ENCODE results near the gene MYO9A.
A peak's percentile ranks its signal among the peaks of the same experiment; 100 is the strongest.

The MYO9A gene

DNA sequence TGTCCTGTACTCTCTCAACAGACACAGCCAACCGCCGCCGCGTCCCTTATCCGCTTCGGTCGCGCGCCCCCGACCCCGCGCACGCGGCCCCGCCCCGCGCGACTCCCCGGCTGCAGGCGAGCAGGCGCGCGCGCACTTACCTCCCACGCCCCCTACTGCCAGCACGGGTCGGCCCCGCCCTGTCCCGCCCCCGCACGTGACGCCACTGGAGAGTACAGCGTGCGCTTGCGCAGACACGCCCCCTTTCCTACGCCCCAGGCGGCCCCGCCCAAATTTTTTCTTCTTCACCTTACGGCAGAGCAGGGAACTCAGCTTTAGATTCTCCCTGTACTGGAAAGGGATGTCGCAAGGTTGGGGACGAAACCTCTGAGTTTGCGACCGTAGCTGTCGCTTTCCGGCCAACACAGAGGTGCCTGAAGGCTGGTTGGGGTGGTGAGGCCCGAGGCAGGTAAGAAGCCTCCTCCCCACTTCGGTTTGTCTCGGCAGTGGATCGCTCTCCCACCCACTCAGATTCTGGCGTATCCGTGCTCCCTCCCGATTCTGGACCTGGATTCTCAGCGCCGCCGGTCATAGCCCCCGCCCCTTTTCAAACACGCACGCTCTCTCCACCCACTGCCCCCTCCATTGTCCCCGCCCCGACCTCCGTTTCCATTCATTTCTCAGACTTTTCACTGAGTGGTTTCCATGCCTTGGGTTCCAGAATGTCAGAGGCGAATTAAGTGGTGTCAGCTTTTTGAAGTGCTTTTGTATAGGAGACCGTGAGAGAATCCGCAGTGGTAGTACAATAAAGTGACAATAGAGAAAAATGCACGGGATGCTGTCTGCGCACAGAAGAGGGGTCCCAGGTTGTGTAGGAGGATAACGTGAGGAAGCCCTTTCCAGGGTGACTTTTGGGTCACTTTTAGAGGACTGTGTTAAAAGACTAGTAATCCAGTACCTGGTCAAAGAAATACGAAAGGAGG is at the start of gene MYO9A, which contains the start of gene SENP8 (continued):
- no peak for TF ChIP-seq ZNF19 (tag by site-specific recombination; IDR thresholded peaks at IDR 0.05; ENCODE audit: low read depth)
- TF ChIP-seq, protein P1, sequence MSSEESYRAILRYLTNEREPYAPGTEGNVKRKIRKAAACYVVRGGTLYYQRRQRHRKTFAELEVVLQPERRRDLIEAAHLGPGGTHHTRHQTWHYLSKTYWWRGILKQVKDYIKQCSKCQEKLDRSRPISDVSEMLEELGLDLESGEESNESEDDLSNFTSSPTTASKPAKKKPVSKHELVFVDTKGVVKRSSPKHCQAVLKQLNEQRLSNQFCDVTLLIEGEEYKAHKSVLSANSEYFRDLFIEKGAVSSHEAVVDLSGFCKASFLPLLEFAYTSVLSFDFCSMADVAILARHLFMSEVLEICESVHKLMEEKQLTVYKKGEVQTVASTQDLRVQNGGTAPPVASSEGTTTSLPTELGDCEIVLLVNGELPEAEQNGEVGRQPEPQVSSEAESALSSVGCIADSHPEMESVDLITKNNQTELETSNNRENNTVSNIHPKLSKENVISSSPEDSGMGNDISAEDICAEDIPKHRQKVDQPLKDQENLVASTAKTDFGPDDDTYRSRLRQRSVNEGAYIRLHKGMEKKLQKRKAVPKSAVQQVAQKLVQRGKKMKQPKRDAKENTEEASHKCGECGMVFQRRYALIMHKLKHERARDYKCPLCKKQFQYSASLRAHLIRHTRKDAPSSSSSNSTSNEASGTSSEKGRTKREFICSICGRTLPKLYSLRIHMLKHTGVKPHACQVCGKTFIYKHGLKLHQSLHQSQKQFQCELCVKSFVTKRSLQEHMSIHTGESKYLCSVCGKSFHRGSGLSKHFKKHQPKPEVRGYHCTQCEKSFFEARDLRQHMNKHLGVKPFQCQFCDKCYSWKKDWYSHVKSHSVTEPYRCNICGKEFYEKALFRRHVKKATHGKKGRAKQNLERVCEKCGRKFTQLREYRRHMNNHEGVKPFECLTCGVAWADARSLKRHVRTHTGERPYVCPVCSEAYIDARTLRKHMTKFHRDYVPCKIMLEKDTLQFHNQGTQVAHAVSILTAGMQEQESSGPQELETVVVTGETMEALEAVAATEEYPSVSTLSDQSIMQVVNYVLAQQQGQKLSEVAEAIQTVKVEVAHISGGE (tag by site-specific recombination; conservative IDR thresholded peaks at IDR 0.05; ENCODE audit: low read depth): no peak
- TF ChIP-seq, protein P2, sequence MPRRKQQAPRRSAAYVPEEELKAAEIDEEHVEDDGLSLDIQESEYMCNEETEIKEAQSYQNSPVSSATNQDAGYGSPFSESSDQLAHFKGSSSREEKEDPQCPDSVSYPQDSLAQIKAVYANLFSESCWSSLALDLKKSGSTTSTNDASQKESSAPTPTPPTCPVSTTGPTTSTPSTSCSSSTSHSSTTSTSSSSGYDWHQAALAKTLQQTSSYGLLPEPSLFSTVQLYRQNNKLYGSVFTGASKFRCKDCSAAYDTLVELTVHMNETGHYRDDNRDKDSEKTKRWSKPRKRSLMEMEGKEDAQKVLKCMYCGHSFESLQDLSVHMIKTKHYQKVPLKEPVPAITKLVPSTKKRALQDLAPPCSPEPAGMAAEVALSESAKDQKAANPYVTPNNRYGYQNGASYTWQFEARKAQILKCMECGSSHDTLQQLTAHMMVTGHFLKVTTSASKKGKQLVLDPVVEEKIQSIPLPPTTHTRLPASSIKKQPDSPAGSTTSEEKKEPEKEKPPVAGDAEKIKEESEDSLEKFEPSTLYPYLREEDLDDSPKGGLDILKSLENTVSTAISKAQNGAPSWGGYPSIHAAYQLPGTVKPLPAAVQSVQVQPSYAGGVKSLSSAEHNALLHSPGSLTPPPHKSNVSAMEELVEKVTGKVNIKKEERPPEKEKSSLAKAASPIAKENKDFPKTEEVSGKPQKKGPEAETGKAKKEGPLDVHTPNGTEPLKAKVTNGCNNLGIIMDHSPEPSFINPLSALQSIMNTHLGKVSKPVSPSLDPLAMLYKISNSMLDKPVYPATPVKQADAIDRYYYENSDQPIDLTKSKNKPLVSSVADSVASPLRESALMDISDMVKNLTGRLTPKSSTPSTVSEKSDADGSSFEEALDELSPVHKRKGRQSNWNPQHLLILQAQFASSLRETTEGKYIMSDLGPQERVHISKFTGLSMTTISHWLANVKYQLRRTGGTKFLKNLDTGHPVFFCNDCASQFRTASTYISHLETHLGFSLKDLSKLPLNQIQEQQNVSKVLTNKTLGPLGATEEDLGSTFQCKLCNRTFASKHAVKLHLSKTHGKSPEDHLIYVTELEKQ (tag by site-specific recombination; IDR thresholded peaks at IDR 0.05; ENCODE audit: borderline replicate concordance): peak; percentile 67; the same call in 1 of the 2 replicates
- TF ChIP-seq KLF16 (tag by site-specific recombination; IDR thresholded peaks at IDR 0.05): peak; percentile 97
- TF ChIP-seq, protein P3, sequence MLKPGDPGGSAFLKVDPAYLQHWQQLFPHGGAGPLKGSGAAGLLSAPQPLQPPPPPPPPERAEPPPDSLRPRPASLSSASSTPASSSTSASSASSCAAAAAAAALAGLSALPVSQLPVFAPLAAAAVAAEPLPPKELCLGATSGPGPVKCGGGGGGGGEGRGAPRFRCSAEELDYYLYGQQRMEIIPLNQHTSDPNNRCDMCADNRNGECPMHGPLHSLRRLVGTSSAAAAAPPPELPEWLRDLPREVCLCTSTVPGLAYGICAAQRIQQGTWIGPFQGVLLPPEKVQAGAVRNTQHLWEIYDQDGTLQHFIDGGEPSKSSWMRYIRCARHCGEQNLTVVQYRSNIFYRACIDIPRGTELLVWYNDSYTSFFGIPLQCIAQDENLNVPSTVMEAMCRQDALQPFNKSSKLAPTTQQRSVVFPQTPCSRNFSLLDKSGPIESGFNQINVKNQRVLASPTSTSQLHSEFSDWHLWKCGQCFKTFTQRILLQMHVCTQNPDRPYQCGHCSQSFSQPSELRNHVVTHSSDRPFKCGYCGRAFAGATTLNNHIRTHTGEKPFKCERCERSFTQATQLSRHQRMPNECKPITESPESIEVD (tag by site-specific recombination; IDR thresholded peaks at IDR 0.05): no peak
- no peak for TF ChIP-seq ZNF521 (tag by site-specific recombination; IDR thresholded peaks at IDR 0.05)
- no peak for TF ChIP-seq ZSCAN16 (tag by site-specific recombination; IDR thresholded peaks at IDR 0.05)
- TF ChIP-seq RBAK (tag by site-specific recombination; IDR thresholded peaks at IDR 0.05): no peak
- TF ChIP-seq BCL11A (tag by site-specific recombination; IDR thresholded peaks at IDR 0.05; ENCODE audit: low read depth): no peak
- no peak; the same call in 1 of the 2 replicates for TF ChIP-seq GLIS1 (tag by site-specific recombination; IDR thresholded peaks at IDR 0.05)
- TF ChIP-seq ZNF510 (tag by site-specific recombination; IDR thresholded peaks at IDR 0.05; ENCODE audit: insufficient replicate concordance): no peak
- TF ChIP-seq ZNF391 (tag by site-specific recombination; IDR thresholded peaks at IDR 0.05; ENCODE audit: borderline replicate concordance, low read depth): peak; percentile 90; the same call in 1 of the 2 replicates
- TF ChIP-seq, protein P4, sequence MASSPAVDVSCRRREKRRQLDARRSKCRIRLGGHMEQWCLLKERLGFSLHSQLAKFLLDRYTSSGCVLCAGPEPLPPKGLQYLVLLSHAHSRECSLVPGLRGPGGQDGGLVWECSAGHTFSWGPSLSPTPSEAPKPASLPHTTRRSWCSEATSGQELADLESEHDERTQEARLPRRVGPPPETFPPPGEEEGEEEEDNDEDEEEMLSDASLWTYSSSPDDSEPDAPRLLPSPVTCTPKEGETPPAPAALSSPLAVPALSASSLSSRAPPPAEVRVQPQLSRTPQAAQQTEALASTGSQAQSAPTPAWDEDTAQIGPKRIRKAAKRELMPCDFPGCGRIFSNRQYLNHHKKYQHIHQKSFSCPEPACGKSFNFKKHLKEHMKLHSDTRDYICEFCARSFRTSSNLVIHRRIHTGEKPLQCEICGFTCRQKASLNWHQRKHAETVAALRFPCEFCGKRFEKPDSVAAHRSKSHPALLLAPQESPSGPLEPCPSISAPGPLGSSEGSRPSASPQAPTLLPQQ (tag by site-specific recombination; IDR thresholded peaks at IDR 0.05): peak; percentile 77
- TF ChIP-seq ZNF596 (tag by site-specific recombination; IDR thresholded peaks at IDR 0.05): no peak
- no peak for TF ChIP-seq ZNF677 (tag by site-specific recombination; IDR thresholded peaks at IDR 0.05)
- no peak for TF ChIP-seq HOXD13 (CRISPR knock-in tag; IDR thresholded peaks at IDR 0.05; ENCODE audit: borderline replicate concordance)
- no peak; the same call in none of the 2 replicates for TF ChIP-seq ZNF184 (tag by site-specific recombination; IDR thresholded peaks at IDR 0.05)
- TF ChIP-seq, protein P5, sequence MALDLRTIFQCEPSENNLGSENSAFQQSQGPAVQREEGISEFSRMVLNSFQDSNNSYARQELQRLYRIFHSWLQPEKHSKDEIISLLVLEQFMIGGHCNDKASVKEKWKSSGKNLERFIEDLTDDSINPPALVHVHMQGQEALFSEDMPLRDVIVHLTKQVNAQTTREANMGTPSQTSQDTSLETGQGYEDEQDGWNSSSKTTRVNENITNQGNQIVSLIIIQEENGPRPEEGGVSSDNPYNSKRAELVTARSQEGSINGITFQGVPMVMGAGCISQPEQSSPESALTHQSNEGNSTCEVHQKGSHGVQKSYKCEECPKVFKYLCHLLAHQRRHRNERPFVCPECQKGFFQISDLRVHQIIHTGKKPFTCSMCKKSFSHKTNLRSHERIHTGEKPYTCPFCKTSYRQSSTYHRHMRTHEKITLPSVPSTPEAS (tag by site-specific recombination; IDR thresholded peaks at IDR 0.05): no peak
- TF ChIP-seq ZNF629 (tag by site-specific recombination; IDR thresholded peaks at IDR 0.05): peak; percentile 75
- TF ChIP-seq, protein P6, sequence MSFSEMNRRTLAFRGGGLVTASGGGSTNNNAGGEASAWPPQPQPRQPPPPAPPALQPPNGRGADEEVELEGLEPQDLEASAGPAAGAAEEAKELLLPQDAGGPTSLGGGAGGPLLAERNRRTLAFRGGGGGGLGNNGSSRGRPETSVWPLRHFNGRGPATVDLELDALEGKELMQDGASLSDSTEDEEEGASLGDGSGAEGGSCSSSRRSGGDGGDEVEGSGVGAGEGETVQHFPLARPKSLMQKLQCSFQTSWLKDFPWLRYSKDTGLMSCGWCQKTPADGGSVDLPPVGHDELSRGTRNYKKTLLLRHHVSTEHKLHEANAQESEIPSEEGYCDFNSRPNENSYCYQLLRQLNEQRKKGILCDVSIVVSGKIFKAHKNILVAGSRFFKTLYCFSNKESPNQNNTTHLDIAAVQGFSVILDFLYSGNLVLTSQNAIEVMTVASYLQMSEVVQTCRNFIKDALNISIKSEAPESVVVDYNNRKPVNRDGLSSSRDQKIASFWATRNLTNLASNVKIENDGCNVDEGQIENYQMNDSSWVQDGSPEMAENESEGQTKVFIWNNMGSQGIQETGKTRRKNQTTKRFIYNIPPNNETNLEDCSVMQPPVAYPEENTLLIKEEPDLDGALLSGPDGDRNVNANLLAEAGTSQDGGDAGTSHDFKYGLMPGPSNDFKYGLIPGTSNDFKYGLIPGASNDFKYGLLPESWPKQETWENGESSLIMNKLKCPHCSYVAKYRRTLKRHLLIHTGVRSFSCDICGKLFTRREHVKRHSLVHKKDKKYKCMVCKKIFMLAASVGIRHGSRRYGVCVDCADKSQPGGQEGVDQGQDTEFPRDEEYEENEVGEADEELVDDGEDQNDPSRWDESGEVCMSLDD (tag by site-specific recombination; IDR thresholded peaks at IDR 0.05): 0 out of 2 replicates have a peak, but pooled peaks have one; percentile 38
- TF ChIP-seq ZNF350 (tag by site-specific recombination; IDR thresholded peaks at IDR 0.05): no peak
- peak; percentile 85; the same call in 1 of the 2 replicates for TF ChIP-seq REPIN1 (tag by site-specific recombination; IDR thresholded peaks at IDR 0.05; ENCODE audit: low read depth)
